Spleen (tissue), 7 donors: ENCODE data around the gene DUSP6.

Experiments
- POLR2A ChIP-seq, 3 donors: fragments of 450-650 bp; IDR thresholded peaks; one replicate each; pipeline ENCODE4 v1.5.1; 2017; ENCODE audit warnings: antibody characterized with exemption in 3 of 3, mild to moderate bottlenecking in 1 of 3
- POLR2AphosphoS5 ChIP-seq, 3 donors: sonication (generic); formaldehyde crosslinking; IDR thresholded peaks; one replicate each; pipeline ENCODE4 v1.5.1; 2017; ENCODE audit warnings: antibody characterized with exemption in 3 of 3
- TF ChIP-seq, protein P1 (sequence below), 11 experiments: fragments of 200-600 bp in 7 of 11; fragments of 450-650 bp in 4 of 11; sonication (generic) in 4 of 11; IDR thresholded peaks in 8 of 11; conservative IDR thresholded peaks in 3 of 11; 1 replicate in 7 of 11; 2 replicates in 4 of 11; pipeline versions ENCODE4 v1.4.0 to v1.8.0; 2016 to 2021; ENCODE audit warnings: antibody characterized with exemption in 11 of 11, inconsistent platforms in 4 of 11, mild to moderate bottlenecking in 1 of 11
- donor health status: DM: no; HTN: no; CAD: no; lungs with moderate emphysema.
- donor health status: DM: no; HTN: no; CAD: no.
- donor health status: DM: no; HTN: no; CAD: no.

DNA sequence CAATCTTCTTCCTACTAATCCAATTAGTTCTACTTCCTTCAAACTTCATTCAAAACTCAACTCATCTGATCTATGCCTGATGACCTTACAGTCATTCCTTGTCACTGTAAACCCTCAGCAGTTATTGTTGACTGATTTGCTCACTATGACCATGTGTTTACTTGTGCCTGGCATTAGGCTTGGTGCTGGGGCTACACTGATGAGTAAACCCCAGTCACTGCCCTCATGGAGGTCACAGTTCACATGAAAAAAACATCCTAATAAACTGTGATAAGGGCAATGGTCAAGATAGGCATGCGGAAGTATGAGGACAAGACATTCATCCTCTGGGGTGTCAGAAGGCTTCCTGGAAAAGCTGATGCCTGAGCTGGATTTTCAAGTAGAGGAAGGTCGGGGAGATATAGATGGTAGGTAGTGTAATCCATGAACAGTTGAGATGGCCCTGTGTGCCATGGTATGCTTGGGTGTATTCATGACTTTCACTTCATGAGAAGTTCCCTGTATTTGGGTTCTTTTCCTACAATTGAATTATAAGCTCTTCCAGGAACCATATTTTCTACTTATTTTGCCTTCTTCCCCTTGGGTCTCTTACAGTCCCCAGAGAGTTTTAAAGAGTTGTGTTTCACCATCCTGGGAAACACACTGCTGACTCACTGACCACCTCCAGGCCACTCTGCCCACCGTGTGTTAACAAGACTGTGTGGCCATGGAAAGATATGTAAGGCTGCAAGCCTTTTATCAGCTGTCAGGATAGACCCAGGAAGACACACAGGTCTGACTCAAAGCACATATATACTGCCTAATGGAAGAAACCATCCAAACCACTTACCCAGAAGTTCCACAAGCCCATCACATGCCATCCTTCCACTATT, 38.7 kb upstream of the DUSP6 start:
- TF ChIP-seq, protein P1, sequence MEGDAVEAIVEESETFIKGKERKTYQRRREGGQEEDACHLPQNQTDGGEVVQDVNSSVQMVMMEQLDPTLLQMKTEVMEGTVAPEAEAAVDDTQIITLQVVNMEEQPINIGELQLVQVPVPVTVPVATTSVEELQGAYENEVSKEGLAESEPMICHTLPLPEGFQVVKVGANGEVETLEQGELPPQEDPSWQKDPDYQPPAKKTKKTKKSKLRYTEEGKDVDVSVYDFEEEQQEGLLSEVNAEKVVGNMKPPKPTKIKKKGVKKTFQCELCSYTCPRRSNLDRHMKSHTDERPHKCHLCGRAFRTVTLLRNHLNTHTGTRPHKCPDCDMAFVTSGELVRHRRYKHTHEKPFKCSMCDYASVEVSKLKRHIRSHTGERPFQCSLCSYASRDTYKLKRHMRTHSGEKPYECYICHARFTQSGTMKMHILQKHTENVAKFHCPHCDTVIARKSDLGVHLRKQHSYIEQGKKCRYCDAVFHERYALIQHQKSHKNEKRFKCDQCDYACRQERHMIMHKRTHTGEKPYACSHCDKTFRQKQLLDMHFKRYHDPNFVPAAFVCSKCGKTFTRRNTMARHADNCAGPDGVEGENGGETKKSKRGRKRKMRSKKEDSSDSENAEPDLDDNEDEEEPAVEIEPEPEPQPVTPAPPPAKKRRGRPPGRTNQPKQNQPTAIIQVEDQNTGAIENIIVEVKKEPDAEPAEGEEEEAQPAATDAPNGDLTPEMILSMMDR (IDR thresholded peaks at IDR 0.05 in 8 of 11, conservative IDR thresholded peaks at IDR 0.05 in 3 of 11), result no peak
- TF ChIP-seq POLR2A (IDR thresholded peaks at IDR 0.05) (no peak), POLR2AphosphoS5 (IDR thresholded peaks at IDR 0.05) (no peak)
